ENCODE data around the gene LHFPL6.

DNA sequence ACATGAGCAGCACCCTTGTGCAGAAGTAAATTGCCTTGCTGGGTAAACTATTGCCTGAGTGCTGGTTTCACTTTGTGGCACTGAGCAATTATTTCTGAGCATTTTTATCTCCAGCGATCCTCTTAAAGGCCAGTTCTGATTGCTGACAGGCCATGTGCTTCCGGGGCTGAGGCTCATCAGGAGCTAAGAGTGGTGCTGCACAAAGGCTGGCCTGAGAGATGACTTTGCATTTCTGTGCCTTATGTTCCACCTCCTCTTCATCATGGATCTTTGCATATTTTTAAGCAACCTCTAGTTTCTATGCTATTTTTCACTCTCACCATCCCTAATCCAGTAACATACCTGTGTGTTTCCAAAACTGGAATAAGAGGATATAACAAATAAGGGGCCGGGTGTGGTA lies 34.9 kb upstream of the LHFPL6 start:
- TF ChIP-seq, protein P1, sequence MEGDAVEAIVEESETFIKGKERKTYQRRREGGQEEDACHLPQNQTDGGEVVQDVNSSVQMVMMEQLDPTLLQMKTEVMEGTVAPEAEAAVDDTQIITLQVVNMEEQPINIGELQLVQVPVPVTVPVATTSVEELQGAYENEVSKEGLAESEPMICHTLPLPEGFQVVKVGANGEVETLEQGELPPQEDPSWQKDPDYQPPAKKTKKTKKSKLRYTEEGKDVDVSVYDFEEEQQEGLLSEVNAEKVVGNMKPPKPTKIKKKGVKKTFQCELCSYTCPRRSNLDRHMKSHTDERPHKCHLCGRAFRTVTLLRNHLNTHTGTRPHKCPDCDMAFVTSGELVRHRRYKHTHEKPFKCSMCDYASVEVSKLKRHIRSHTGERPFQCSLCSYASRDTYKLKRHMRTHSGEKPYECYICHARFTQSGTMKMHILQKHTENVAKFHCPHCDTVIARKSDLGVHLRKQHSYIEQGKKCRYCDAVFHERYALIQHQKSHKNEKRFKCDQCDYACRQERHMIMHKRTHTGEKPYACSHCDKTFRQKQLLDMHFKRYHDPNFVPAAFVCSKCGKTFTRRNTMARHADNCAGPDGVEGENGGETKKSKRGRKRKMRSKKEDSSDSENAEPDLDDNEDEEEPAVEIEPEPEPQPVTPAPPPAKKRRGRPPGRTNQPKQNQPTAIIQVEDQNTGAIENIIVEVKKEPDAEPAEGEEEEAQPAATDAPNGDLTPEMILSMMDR (conservative IDR thresholded peaks at IDR 0.05; ENCODE audit: low read depth in 2 of 2) = no peak
- TF ChIP-seq ZNF114 (CRISPR knock-in tag; IDR thresholded peaks at IDR 0.05) (no peak), EZH2 (IDR thresholded peaks at IDR 0.05; ENCODE audit: low read depth, unreplicated experiment) (no peak), POLR2AphosphoS5 (IDR thresholded peaks at IDR 0.05; ENCODE audit: low read depth) (no peak), JUNB (IDR thresholded peaks at IDR 0.05; ENCODE audit: unreplicated experiment) (no peak), ZNF331 (CRISPR knock-in tag; IDR thresholded peaks at IDR 0.05; ENCODE audit: low read depth) (no peak)
- TF ChIP-seq, protein P2, sequence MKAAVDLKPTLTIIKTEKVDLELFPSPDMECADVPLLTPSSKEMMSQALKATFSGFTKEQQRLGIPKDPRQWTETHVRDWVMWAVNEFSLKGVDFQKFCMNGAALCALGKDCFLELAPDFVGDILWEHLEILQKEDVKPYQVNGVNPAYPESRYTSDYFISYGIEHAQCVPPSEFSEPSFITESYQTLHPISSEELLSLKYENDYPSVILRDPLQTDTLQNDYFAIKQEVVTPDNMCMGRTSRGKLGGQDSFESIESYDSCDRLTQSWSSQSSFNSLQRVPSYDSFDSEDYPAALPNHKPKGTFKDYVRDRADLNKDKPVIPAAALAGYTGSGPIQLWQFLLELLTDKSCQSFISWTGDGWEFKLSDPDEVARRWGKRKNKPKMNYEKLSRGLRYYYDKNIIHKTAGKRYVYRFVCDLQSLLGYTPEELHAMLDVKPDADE (IDR thresholded peaks at IDR 0.05) = no peak
- TF ChIP-seq, protein P3, sequence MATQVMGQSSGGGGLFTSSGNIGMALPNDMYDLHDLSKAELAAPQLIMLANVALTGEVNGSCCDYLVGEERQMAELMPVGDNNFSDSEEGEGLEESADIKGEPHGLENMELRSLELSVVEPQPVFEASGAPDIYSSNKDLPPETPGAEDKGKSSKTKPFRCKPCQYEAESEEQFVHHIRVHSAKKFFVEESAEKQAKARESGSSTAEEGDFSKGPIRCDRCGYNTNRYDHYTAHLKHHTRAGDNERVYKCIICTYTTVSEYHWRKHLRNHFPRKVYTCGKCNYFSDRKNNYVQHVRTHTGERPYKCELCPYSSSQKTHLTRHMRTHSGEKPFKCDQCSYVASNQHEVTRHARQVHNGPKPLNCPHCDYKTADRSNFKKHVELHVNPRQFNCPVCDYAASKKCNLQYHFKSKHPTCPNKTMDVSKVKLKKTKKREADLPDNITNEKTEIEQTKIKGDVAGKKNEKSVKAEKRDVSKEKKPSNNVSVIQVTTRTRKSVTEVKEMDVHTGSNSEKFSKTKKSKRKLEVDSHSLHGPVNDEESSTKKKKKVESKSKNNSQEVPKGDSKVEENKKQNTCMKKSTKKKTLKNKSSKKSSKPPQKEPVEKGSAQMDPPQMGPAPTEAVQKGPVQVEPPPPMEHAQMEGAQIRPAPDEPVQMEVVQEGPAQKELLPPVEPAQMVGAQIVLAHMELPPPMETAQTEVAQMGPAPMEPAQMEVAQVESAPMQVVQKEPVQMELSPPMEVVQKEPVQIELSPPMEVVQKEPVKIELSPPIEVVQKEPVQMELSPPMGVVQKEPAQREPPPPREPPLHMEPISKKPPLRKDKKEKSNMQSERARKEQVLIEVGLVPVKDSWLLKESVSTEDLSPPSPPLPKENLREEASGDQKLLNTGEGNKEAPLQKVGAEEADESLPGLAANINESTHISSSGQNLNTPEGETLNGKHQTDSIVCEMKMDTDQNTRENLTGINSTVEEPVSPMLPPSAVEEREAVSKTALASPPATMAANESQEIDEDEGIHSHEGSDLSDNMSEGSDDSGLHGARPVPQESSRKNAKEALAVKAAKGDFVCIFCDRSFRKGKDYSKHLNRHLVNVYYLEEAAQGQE (IDR thresholded peaks at IDR 0.05; ENCODE audit: unreplicated experiment) = no peak

Data from GM23338 (cell line).